Metanephros (tissue), 2 donors: ENCODE data around the gene WNT9B. TPM values are rescaled to one million over a fixed set of nuclear protein-coding genes. Genes with fewer than 3 reads are reported as not detected.

Source experiments
- small RNA-seq: library from RNA; depleted of rRNA; stranded (forward); fragments of <200 nt; gene quantifications from one replicate; pipeline ENCODE3, GENCODE V24; 2014; ENCODE audit warnings: low replicate concordance
- total RNA-seq: library from RNA; depleted of rRNA; stranded (reverse); fragments of >200 nt; gene quantifications from one replicate; pipeline ENCODE4 v1.2.3, GENCODE V29; 2014

WNT9B gene, protein sequence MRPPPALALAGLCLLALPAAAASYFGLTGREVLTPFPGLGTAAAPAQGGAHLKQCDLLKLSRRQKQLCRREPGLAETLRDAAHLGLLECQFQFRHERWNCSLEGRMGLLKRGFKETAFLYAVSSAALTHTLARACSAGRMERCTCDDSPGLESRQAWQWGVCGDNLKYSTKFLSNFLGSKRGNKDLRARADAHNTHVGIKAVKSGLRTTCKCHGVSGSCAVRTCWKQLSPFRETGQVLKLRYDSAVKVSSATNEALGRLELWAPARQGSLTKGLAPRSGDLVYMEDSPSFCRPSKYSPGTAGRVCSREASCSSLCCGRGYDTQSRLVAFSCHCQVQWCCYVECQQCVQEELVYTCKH
- total RNA-seq, result 53.8 TPM

DNA sequence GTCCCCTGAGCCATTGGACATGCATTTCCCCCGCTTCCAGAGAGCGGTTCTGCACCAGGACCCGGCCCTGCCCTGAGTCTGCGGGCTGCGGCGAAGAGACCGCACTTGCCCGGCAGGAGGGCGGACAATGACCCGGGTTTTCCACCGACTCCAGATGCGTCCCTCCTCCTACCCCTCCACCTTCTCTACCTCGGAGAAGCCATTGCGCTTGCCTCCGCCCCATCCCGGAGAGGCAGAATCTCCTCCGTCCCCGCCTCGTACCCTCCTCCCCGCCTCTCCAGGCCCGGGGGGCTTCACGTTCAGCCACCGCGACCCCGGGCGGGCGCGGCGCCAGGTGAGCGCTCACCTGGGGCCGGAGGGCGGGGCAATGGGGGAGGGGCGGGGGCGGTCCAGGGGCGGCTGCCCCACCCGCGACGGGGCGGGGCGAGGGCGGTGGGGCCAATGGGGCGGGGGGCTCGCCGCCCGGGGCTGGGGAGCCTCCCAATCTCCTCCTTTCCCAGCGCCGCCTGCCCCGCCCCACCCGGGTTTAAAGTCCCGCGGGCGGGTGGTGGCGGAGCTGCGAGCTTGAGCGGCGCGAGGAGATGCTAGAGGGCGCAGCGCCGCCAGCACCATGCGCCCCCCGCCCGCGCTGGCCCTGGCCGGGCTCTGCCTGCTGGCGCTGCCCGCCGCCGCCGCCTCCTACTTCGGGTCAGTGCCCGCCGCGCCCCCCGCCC is at the start of gene WNT9B:
WNT9B (plus strand) TSS at position 555 of the 713 bp plus-strand sequence; CDS start at position 611, 56 bp downstream.

DNA sequence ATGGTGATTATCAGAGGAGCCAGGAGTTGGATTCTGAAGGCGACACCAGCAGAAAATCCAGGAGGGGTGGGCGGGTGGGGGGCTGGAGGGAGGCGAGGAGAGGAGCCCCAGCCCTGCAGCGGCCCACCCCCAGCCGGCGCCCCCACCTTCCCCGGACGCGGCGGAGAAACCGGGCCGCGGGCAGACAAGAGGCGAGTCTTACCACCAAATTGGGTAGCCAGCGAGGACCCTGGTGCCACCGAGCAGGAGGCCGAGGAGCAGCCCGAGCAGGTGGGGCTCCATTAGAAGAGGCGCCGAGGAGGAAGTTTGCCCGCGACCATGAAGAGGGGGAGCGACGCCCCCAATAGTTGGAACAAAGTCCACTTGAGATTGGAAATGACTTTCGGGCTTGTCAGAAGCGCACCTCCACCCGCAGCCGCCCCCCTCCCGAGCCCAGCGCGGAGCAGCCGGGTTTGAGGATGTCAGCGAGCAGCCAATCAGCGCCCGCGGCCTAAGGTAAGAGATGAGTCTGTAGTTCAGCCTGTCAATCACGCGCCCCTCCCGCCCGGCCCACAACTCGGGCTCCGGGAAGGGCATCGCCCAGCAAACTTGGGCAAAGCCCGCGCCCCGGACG is 33.0 kb upstream of the WNT9B start, which contains the start of gene WNT3:
WNT3 (minus strand) TSS at position 377 of the 613 bp plus-strand sequence; CDS start at position 282, 95 bp downstream.

DNA sequence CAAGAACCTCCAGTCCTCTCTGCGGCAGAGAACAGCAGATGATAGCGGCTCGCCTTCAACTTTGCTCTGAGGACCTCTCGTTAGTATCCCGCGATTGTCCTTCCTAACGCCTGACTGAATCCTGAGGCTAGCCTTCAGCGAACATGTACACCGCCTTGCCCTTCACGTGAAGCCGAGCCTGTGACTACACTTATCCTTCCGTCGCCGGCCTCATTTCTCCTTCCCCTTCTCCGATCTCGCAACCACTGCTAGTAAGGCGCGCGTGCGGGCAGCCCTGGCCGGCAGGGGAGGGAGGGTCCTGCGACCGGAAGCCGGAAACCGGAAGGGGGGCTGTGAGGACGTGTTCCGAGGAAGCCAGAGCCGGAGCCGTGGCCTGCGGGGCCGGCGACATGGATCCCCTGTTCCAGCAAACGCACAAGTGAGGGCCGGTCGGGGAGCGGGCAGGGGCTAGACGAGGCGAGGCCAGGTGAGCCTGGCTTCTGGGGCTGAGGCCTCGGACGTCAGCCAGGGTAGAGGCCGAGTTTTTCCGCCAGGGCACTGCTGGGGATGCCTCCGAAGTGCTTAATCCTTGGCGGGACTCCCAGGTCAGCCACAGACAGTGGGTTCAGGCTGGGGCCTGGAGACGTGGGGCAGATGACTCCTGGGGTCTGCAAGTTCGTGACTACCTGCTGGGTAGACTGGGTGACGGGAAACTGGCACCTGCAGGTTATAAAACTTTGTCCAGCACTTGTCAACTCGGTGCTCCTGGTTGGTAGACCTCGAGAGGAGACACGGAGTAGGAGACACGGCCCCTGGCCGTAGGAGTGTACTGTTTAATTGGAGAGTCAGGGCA is 71.6 kb downstream of the WNT9B start, which contains the start of gene GOSR2:
GOSR2 (plus strand) TSS at position 357 of the 832 bp plus-strand sequence; CDS start at position 390, 33 bp downstream.

Small RNA genes lying within 50 kb of the gene (small RNA-seq; reads per million reads assigned to genes)
- not detected for gene RNU6ATAC3P

Other genes starting within 250 kb of the WNT9B start
- gene WNT3, start 32.9 kb upstream of the WNT9B start, total RNA-seq, result 0.82 TPM
- gene GOSR2, start 71.6 kb downstream of the WNT9B start, total RNA-seq, result 53.5 TPM
- 0.35 TPM for gene RPRML, start 127.7 kb downstream of the WNT9B start, total RNA-seq